HG03060 (cell line): ENCODE results near the gene CAND2.
"Not testable (repeated sequence)": the region's sequence is repeated elsewhere in the genome, so short reads cannot be mapped to it uniquely, and the experiment has no call there.

Source experiments
- ATAC-seq: cut with Tn5 transposase; IDR thresholded peaks from one replicate; pipeline ENCODE4 v1.9.1; 2021; ENCODE audit warnings: low read depth, moderate number of reproducible peaks; ENCODE audit not compliant: unreplicated experiment

The CAND2 gene

DNA sequence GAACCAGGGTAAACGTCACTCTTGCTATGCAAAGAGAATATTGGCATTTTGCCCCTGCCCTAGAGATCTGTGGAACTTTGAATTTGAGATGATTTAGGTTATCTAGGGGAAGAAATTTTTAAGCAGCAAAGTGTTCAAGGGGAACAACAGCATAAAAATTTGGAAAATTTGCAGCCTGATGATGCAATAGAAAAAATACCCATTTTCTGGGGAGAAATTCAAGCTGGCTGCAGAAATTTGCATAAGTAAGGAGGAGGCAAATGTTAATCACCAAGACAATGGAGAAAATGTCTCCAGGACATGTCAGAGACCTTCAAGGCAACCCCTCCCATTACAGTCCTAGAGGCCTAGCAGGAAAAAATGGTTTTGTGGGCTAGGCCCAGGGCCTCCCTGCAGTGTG, 49.3 kb downstream of the CAND2 start:
- ATAC-seq: no peak

DNA sequence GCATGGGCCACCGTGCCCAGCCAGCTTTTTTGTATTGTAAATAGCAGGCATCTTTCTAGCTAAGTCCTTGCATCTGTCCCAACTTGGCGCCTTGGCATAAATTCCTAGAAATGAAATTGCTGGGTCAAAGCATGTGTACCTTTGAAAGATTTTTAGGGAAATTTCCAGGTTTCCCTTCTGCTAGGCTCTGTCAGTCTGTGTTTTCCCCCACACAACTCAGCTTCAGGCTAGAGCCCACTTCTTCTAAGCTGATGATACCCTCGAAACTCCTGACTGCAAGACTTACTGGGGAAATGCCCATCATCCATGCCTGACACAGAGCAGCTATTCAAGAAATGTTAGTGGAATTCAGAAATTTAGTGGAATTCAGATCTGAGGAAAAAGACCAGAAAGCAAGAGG, 55.7 kb downstream of the CAND2 start:
- ATAC-seq: no peak

DNA sequence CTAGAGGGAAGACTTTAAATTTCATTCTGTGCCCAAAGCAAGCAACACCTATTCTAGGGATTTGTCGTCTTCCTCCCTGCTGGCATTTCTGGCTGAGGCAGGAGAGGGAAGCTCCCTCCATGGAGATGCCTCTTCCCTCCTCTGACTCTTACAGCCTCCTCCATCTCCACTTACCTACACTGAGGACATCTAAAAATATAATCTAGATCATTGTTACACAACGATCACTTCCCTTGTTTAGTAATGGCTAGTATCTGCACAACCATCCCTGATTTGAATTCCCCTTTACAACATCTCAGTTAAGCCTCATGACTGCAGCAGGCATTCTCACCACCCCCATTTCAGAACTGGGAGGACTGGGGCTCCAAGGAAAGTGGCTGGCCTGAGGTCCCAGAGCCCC, 57.4 kb downstream of the CAND2 start:
- not testable (repeated sequence) for ATAC-seq

DNA sequence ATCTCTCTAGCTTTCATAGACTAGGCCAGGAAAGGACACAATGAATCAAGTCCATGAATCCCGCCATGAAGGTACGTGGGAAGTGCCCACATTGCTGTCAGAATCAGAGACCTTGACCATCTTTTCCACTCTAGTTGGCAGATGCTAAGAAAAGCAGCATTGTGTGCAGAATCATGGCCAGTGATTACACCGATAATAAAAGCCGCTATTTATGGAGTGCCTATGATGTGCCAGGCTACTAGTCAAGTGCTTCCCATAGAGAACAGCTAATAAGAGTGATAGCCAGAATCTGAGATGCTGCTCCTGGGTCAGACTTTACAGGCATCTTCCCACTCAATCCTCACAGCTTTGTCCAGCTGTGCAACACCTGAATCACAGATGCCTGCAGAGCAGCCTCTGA, 58.1 kb downstream of the CAND2 start:
- no peak for ATAC-seq

DNA sequence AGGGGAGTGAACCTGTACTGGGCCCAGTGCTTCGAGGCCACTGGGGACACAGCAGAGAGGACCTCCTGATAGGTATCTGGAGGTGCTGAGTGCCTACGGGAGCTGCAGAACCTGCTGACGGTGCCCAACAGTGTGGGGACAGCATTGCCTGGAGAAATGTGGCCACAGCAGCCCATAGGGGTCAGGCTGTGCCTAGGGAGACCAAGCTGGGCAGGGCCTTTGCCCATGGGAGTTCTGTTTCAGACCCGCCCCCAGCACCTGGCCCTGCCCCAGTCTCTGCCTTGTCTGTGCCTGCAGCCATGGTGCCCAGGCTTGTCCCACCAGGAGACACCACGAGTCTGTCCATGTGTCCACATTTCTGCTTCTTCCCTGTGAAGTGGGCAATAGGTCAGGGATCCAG, 60.1 kb downstream of the CAND2 start:
- no peak for ATAC-seq

DNA sequence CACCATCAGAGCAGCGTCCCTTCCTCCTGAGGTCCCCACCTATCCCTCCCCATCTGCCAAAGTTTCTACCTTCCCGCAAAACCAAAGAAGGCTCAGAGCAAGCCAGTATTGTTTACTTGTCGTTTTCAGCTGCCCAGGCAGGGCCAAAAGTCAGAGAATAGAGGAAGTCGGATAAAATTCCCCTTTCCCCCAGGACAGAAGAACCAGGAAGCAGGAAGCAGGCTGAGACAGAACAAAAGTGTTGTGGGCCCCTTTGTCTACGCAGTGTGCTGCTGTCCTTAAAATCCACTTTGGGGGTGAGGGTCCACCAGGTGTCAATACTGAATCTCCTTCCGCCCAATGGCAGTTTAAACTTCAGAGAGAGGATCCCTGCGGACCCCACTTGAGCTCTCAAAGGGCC, 63.4 kb downstream of the CAND2 start:
- ATAC-seq: no peak

DNA sequence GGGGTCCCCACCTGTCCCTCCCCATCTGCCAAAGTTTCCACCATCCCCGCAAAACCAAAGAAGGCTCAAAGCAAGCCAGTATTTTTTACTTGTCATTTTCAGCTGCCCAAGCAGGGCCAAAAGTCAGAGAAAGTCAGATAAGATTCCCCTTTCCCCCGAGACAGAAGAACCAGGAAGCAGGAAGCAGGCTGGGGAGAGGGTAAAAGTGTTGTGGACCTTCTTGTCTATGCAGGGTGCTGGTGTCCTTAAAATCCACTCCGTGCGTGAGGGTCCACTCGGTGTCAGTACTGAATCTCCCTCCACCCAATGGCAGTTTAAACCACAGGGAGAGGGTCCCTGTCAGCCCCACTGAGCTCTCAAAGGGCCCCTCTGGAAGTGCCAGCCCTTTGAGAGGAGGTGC, 65.1 kb downstream of the CAND2 start:
- ATAC-seq: no peak

DNA sequence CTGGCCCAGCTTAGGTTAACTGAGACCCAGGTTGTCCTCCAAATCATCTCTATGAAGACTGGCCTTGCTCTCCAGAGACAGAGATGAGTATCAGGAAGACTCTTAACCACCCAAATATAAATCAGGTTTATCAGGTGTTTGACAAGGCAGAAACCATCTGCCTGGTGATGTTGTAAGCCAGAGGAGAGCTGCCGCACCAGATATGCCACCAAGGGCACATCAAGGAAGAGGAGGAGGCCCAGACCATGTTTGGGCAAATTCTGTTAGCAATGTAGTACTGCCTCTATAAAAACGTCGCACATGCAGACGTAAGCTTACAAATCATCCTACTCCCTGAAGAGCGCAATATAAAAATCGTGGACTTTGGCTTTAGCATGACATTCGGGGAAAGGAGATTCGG, 65.9 kb downstream of the CAND2 start:
- no peak for ATAC-seq

DNA sequence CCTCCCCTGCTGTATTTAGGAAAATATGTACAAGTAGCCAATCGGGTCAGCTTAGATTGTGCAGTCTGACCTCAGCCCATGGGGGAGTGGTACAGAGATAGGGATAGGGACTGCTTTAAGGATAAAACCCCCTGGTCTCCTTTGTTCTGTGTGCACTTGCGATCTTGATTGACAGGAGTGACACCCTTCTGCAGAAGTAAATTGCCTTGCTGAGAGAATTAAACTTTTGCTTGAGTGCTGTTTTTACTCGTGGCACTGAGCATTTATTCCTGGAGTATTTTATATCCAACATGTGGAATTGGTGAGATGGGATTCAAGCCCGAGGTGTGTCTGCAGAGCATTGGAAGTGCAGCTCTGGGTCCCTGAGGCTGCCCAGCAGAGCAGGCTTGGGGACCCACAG, 68.8 kb downstream of the CAND2 start:
- no peak for ATAC-seq

DNA sequence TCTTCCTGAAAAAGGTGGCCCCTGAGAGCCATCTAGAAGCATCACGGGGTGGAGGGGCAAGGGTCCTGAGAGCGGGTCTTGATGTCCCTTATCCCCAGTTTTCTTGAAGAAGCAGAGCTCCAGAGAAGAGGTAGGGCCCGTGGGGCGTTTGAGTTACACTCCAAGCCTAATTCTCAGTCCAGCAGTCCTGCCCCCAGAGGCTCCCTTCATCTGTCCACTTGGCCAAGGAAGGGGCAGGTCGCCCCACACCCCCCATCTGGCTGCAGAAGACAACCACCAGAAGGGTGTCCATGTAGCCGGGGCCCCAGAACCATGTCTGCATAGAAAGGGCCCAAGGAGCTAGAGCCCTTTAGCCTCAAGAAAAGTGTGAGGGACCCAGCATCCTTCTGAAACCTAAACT, 70.4 kb downstream of the CAND2 start:
- no peak for ATAC-seq

DNA sequence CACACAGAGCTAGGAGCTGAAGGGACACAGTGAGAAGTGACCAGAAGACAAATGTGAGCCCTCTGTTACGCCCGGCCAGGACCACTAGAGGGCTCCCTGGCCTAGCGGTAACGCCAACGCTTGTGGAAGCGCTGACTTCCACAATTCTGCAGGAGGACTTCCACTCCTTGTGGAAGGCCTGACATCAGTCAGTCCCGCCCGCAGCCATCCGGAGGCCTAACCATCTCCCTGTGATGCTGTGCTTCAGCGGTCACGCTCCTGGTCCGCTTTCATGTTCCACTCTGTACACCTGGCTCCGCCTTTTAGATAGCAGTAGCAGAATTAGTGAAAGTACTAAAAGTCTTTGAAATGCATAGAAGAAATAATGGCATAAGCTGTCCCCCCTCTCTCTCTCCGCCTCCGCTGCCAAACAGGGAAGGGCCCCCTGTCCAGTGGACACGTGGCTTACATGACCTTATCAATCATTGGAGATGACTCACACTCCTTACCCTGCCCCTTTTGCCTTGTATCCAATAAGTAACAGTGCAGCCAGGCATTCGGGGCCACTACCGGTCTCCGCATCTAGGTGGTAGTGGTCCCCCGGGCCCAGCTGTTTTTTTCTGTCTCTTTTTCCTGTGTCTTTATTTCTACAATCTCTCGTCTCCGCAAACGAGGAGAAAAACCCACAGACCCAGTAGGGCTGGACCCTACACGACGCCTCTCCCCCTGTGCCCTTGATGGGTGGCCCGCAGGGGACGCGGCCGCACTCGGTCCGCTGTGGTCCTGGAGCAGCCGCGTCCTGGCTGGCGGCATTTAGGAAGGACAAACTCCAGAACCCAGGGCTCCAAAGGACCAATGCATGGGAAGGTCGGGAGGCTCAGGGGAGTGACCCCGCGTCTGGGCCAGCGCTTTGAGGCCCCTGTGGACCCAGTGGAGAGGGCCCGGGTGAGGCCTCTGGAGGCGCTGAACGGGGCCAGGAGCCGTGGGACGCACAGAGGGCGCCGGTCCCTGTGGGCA, 71.9 kb downstream of the CAND2 start:
- ATAC-seq: no peak

DNA sequence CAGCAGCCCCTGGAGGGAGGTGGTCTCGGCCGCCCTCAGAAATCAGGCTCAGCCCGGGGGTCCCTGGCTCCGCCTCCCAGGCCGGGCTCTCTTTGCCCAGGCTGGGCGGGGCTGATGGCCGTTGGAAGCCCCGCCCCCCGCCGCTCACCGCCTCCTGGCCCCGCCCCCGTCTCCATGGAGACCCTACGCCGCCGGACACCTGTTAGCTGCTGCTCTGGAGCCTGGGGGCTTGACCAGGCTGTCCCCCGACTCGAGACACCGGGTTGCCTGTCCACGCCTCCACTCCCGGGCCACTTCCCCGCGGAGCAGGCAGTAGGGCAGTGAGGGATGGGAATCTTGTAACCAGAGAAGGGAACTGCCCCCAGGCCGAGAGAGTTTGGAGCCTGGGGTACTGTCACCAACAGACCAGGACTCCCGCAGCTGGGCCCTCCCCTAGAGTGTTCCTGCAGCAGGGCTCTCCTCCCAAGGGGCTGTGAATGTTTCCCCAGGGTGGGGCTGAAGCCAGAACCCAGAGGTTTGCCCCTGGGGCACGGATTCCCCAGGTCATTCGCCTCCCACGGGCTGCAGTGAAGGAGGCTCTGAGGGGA, 72.6 kb downstream of the CAND2 start:
- ATAC-seq: no peak

DNA sequence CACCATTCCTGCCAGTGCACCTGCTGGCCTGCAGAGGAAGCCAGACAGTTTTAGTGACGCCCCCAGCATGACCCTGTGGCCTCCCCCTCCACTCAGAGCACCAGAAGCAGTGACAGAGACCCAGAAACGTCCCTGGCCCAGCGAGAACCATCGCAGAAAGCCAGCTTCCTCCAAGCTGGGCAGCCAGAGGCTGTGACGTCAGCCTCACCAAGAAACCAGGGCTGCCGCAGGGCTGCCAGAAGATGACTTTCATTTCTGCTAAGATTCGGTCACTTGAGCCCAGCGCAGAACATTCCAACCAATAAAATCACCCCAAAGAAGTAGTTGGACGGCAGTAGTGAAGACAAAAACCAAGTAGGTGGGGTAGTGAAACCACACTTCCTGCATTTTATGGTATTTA, 74.5 kb downstream of the CAND2 start:
- no peak for ATAC-seq

DNA sequence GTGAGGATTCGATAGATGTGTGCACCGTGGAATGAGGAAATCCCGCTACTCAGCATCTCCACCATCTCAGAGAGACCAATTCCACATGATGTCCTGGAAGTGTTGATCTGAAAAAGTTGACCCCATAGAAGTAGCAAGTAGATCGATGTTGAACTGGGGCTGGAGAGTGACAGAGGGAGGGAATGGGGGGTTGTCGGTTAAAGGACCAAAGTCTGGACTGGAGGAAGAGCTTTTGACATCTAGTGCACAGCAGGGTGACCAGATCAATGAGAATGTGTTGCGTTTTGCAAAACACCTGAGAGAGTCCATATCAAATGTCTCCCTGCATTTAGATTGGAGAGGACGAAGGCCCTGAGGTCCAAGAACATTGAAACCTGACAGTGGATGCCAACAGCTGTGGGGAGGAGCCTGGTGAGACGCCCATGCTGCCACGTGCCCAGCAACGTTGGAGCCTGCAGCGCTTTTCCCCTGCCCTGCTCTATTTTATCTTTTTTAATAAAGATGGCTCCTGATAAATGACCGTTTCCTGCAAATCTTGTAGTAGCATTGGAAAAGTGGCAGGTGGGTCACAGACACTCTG, 75.0 kb downstream of the CAND2 start:
- ATAC-seq: no peak

DNA sequence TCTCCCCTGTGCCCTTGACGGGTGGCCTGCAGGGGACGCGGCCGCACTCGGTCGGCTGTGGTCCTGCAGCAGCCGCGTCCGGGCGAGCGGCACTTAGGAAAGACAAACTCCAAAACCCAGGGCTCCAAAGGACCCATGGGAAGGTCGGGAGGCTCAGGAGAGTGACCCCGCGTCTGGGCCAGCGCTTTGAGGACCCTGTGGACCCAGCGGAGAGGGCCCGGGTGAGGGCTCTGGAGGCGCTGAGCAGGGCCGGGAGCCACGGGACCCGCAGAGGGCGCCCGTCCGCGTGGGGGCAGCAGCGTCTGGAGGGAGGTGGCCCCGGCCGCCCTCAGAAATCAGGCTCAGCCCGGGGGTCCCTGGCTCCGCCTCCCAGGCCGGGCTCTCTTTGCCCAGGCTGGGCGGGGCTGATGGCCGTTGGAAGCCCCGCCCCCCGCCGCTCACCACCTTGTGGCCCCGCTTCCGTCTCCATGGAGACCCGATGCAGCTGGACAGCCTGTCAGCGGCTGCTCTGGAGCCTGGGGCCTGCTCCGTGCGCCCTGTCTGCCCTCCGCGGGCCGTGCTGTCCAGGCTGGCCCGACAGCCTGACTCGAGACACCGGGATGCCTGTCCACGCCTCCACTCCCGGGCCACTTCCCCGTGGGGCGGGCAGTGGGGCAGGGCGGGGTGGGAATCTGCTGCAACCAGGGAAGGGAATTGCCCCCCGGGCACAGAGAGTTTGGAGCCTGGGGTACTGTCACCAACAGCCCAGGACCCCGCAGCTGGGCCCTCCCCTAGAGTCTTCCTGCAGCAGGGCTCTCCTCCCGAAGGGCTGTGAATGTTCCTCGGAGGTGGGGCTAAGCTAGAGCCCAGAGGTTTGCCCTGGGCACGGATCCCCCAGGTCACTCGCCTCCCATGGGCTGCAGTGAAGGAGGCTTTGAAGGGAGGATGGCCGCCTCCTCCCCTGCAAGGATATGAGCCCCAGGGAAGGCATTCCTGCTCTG, 79.7 kb downstream of the CAND2 start:
- ATAC-seq: no peak

DNA sequence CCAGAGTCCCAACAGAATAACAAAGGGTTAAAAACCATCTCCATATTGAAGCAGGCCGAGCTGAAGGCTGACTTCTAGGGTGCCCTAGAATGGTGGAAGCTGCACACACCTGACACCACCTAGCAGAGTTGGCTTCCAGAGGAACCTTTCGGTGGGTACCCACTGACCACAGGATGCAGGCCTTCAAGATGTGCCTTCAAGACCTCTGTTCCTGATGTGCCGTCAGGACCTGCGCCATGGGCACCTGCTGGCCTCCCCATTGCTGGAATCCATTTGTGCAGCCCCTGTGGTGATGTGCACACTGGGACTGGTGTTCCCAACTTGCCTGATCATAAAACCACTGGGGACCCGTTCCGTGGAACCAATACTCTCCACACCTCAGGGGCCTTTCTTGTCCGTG, 80.6 kb downstream of the CAND2 start:
- ATAC-seq: no peak

DNA sequence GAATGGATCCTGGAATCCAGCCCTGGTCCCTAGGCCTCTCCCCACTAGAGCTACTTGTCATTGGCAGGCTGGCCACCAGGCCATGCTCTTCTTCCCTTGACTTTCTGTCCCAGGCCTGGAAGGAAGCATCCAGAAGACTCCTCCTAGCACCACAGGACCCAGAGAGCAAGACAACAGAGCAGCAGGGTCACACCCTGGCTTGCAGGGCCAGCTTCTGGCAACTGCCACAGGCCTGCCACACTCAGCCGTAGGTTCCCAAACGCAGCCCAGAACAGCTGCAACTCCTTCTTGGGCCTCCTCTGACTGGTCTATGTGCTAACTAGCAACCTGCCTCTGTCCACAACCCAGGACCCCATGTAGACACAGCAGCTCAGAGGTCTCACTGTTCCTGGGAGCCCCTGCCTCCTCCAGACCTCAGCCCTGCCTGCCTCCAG, 81.7 kb downstream of the CAND2 start:
- no peak for ATAC-seq

DNA sequence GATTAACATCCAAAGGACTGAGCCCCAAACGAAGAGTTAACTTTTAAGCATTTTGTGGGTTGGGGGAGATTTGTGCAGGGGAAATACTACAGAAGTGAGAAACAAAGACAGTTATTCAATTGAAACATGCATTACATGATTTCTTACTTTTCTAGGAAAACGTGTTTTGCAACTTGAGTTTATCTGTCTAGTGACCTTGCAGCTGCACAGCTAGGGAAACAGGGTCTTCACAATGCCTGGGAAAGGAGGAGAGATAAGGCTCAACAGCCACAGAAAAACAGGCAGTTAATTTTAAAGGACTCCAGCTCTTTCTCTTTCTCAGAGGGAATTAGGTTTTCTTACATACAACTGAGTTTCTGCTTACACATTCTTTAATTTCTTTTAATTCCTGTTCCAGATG, 82.3 kb downstream of the CAND2 start:
- not testable (repeated sequence) for ATAC-seq

DNA sequence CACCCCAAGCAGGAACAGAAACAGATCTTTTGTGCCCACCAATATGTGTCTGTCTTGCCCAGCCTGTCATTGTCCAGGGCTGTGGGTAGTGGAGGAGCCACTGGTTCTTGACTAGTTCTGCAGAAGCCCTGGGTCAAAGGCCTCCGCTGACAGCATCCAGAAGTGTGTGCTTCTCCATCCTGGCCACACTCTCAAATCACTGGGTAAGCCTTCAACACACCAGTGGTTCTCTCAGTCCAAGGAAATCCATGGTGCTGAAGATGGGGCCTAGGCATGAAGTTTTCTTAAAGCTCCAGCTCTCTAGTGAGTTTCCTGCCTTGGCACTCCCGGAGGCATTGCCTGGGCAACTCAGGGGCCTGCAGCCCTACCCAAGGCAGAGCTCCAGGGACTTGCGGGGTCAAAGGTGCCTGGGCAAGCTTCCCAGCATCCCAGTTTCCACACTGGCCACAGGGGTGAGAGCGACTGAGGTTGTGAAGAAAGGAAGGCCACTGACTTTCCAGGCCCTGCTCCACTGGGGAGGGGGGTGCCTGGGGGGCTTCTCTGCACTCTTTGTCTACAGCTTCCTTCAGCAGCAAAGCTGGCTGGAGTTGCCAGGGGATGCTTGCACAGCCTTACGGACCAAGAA, 82.8 kb downstream of the CAND2 start:
- no peak for ATAC-seq

DNA sequence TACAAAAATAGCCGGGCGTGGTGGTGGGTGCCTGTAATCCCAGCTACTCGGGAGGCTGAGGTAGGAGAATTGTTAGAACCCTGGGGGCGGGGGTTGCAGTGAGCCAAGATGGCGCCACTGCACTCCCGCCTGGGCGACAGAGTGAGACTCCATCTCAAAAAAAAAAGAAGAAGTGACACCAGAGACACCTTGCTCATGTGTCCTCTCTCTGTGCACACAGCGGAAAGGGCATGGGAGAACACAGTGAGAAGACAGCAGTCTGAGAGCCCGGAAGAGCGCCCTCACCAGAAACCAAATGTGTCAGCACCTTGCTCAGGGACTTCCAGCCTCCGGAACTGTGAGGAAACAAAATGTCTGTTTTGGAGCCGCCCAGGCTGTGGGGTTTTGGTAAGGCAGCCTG, 85.4 kb downstream of the CAND2 start:
- ATAC-seq: peak; percentile 34
